ENCODE data around the gene SLFN14.
"Not testable (repeated sequence)": the region's sequence is repeated elsewhere in the genome, so short reads cannot be mapped to it uniquely, and the experiment has no call there.

- not testable (repeated sequence) for TF ChIP-seq EZH2phosphoT487 (IDR thresholded peaks at IDR 0.05; ENCODE audit: borderline replicate concordance); CTCF (conservative IDR thresholded peaks at IDR 0.05; ENCODE audit: low read length)
Measured at GRCh38 chr17:35535406-35535805, 25.2 kb downstream of the SLFN14 start.

Measured in Loucy (cell line).